A549 treated with Mapracorat at 1 μM for 4 hours (cell line): ENCODE results near the gene HIC1. TPM values are rescaled to one million over a fixed set of nuclear protein-coding genes. Genes with fewer than 3 reads are reported as not detected.

ENCODE experiments used
- total RNA-seq: library from RNA; stranded (reverse); fragments of 200-300 nt; extraction: Qiagen RNA extraction; gene quantifications from 5 replicates; pipeline ENCODE4 v1.2.3, GENCODE V29; 2022

The HIC1 gene, protein sequence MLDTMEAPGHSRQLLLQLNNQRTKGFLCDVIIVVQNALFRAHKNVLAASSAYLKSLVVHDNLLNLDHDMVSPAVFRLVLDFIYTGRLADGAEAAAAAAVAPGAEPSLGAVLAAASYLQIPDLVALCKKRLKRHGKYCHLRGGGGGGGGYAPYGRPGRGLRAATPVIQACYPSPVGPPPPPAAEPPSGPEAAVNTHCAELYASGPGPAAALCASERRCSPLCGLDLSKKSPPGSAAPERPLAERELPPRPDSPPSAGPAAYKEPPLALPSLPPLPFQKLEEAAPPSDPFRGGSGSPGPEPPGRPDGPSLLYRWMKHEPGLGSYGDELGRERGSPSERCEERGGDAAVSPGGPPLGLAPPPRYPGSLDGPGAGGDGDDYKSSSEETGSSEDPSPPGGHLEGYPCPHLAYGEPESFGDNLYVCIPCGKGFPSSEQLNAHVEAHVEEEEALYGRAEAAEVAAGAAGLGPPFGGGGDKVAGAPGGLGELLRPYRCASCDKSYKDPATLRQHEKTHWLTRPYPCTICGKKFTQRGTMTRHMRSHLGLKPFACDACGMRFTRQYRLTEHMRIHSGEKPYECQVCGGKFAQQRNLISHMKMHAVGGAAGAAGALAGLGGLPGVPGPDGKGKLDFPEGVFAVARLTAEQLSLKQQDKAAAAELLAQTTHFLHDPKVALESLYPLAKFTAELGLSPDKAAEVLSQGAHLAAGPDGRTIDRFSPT
- 0.53 to 1.8 TPM (median 1.8 TPM) in 5 replicates for total RNA-seq

DNA sequence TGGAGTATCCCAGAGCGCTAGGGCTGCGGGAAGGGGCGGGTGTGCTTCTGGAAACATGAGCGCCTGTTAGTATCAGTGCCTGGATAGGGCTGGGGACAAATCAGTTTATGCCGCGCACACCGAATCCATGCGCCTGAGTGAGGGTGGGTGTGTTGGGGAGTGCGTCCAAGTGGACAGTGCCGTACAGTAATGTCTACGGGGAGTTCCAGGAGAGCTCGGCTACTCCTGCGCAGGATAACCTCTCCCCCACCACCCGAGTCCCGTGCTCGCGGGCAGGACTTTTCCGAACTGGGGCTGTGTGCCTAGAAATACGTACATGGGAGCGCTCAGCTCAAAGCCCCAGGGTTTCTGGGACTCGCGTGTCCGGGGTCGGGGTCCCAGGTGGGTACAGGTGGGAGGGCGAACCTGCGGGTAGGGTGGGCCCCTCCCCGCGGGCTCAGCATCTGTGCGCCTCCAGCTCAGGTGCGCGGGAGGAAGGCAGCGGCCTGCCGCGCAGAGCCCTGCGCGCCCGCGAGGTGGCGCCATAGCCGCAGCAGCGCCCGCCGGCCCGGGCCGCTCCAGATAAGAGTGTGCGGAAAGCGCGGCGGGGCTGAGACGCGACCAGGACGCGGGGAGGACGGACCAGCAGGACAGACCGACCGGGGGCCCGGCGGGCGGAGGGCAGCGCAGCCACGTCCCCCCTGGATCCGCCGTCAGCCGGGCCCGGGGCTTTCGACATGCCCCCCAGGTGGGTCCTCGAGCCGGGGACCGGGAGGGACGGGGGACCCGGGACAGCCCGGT lies at the start of gene HIC1:
HIC1 (plus strand) TSS at position 592 of the 780 bp plus-strand sequence. CDS start 1,588 bp downstream, outside the sequence.

DNA sequence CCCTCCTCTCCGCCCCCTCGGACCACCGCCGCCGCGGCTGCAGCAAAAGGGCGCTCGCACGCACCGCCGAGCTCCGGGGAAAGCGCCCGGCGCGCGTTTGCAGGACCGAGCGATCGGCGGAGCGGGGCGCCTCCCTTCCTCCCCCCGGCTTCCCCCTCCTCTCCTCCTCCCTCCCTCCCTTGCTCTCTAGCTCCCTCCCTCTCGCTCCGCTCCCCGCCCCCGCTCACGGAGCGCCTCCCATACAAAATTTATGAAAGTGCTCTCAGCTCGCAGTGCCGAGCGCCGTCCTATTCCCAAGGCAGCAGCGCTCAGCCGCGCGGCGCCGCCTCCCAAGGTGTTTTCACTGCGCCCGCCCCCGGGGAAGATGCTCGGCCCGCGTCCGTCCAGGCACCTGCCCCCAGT lies 29.7 kb upstream of the HIC1 start, which contains the start of gene RTN4RL1:
RTN4RL1 (minus strand) TSS at position 115 of the 402 bp plus-strand sequence. CDS start 469 bp downstream, outside the sequence.

DNA sequence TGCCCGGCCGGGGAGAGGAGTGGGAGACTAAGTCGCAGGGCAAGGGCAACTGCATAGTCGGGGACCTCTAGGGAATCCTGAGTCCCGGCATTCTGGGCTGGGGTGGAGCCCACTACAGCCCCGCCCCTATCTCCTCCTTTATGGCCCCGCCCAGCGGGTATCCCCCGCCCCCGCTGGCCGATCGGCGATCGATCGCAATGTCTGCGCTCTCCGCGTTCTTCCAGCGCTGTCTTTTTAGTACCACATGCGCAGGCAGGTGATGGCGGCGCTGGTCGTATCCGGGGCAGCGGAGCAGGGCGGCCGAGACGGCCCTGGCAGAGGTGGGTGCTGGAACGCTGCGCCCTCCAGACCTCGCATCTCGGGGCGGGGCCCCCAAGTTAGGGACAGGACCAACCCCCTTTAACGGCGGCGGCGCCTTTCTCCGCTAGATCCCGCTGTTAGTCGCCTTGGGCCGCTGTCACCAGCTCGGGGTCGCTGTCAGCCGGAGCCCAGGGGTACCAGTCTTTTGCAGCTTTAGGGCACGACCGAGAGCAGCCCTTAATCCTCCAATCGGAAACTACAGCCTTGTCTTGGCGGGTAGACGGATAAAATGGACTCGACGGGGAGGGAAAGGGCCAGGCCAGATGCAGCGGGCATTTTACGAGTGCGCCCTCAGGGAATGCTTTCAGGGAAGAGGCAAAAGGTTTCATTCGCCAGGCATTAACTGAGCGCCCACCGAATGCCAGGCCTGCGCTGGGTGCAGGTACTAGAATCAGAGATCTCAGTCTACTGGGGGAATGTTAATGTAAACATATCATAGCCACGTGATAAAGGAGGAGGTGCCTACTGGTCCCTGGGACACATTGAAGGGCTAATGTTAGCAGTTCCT lies 24.8 kb upstream of the HIC1 start, which contains the start of gene DPH1:
DPH1 (plus strand) TSS at position 243 of the 868 bp plus-strand sequence; CDS start at position 260, 17 bp downstream.

DNA sequence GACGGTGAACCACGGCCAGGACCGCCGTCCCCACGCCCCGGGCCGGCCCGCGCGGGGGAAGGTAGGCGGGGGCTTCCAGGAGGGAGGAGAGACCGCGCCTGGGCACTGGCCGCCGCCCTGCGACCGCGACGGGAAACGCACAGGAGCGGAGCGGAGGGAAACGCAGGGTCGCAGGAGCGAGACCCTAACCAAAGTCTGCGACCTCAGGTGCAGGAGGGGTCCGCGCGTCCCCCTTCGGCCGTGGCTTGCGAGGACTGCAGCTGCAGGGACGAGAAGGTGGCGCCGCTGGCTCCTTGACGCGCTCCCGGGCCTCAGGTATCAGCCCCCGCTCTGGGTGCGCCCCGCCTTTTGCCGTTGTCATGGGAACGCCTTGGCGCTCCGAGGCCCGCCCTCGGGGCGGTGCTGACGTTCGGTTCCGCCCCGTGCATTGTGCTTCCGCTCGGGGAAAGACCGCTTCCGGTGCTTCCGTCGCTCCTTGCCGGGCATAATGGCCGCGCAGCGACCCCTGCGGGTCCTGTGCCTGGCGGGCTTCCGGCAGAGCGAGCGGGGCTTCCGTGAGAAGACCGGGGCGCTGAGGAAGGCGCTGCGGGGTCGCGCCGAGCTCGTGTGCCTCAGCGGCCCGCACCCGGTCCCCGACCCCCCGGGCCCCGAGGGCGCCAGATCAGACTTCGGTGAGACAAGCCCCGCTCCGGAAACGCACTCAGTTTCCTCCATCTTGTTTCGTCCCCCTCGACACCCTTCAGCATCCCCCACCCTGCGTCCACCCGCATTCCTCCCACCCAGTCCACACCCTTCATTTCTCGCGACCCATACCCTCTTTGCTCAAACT lies 13.1 kb upstream of the HIC1 start, which contains the start of gene OVCA2:
OVCA2 (plus strand) TSS at position 462 of the 829 bp plus-strand sequence; CDS start at position 488, 26 bp downstream.

Other genes with a start within 250 kb of the HIC1 start
- 7.7 to 10.1 TPM (median 8.9 TPM) in 5 replicates for gene SMYD4, start 225.2 kb upstream of the HIC1 start, total RNA-seq
- gene RPA1, start 225.1 kb upstream of the HIC1 start, total RNA-seq, result 61.3 to 81.1 TPM (median 71.4 TPM) in 5 replicates
- 8.4 to 11.6 TPM (median 9.8 TPM) in 5 replicates for gene RTN4RL1, start 29.8 kb upstream of the HIC1 start, total RNA-seq
- gene DPH1, start 24.9 kb upstream of the HIC1 start, total RNA-seq, result 38.2 to 45.5 TPM (median 44.4 TPM) in 5 replicates
- gene OVCA2, start 13.1 kb upstream of the HIC1 start, total RNA-seq, result 57.8 to 84.0 TPM (median 74.1 TPM) in 5 replicates
- 20.1 to 27.2 TPM (median 22.9 TPM) in 5 replicates for gene SMG6, start 248.7 kb downstream of the HIC1 start, total RNA-seq
- 5.1 to 12.5 TPM (median 8.5 TPM) in 5 replicates for gene SRR, start 248.8 kb downstream of the HIC1 start, total RNA-seq